NCI-H1694 treated with DMSO at 0.1 percent for 48 hours (cell line): ENCODE measurements around the gene CES1.
"Not testable (repeated sequence)": the region's sequence is repeated elsewhere in the genome, so short reads cannot be mapped to it uniquely, and the experiment has no call there.

ENCODE experiments used
- DNase-seq: peaks from one replicate; lab custom pipeline; 2025; lab: John Stamatoyannopoulos, UW

Gene CES1

DNA sequence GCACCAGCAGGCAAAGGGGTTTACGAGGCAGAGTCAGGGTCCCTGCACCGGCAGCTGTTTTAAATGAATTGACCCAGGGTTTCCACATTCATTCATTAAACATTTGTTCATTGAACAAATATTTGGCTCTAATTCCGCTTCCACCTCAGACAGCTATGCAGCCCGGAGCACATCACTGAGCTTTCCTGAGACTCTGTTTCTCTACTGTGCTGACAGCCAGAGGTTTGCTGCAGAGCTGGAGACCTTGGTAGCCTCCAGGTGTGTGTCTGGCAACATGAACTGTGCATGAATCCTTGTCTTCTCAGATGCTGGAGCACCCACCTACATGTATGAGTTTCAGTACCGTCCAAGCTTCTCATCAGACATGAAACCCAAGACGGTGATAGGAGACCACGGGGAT, 42.7 kb downstream of the CES1 start:
- DNase-seq, result not testable (repeated sequence)

DNA sequence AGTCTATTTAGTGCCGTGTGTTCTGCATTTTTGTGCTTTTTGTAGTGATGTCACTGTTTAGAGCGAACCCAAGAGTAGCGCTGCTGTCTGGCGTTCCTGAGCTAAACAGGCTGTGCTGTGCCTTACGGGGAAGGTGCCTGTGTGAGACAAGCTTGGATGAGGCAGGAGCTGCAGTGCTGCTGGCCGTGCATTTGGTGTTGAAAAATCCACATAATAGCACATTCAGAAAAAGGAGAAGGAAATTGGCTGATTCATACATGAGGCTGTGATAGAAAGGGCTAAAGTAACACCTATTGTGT, 50.2 kb downstream of the CES1 start:
- not testable (repeated sequence) for DNase-seq

- not testable (repeated sequence) for DNase-seq
These were observed 50.7 kb downstream of the CES1 start for GRCh38 chr16:55782091-55782792.

GRCh38 chr16:55781456-55781855, 51.4 kb downstream of the CES1 start:
- not testable (repeated sequence) for DNase-seq

- not testable (repeated sequence) for DNase-seq
These were observed 52.8 kb downstream of the CES1 start for GRCh38 chr16:55780095-55780407.

- no peak for DNase-seq
These were observed 53.3 kb downstream of the CES1 start for GRCh38 chr16:55779402-55780094.

DNA sequence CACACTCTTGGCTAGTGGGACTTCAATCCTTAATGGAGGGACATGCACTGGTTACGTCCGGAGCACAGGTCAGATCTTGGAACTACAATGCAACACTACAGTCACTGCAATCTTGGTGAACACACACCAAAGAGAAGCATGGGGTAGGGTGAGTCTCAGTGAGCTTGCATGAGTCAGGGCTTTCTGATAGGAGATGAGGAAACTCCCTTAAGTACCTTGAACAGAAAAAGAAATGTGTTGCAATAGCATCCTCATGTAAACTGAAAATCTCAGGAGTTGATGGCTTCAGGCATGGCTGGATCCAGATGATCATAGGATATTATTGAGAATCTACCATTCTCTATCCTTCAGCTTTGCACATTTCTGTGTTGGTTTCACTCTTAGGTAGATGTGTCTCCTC, 54.1 kb downstream of the CES1 start:
- DNase-seq, result no peak

DNA sequence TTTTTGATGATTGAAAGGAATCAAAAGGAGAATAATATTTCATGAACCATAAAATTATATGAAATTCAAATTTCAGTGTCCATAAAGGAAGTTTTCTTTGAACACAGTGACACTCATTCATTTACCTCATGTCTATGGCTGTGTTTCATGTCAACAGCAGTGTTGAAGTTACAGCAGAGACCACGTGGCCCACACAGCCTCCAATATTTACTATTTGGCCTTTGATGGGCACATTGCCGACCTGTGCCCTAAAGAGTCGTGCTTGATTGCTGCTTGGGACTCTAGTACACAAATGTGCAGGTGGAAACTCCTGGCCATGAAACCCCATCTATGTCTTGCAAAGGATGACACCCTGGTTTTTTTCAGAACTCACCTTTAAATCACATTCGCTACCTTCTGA, 57.0 kb downstream of the CES1 start:
- DNase-seq, result no peak

- DNase-seq, result no peak
These were observed 58.9 kb downstream of the CES1 start for GRCh38 chr16:55773859-55774549.

DNA sequence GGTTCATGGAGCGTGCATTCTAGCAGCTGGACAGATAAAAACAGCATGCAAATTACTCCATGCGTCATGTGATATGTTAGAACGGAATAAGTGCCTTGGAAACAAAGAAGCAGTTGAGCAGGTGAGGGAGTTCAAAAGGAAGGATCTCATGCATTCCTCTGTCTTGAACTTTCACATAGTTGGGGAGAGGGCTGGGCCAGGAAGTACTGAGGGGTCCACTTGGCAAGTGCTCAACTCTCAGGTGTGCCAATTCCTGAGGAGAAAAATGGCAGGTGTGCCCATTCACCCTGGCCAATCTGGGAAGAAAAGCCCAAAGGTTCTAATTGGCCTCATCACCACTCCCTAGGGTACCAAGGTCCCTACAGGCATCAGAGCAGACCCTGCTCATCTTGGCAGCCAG, 67.7 kb downstream of the CES1 start:
- no peak for DNase-seq

DNA sequence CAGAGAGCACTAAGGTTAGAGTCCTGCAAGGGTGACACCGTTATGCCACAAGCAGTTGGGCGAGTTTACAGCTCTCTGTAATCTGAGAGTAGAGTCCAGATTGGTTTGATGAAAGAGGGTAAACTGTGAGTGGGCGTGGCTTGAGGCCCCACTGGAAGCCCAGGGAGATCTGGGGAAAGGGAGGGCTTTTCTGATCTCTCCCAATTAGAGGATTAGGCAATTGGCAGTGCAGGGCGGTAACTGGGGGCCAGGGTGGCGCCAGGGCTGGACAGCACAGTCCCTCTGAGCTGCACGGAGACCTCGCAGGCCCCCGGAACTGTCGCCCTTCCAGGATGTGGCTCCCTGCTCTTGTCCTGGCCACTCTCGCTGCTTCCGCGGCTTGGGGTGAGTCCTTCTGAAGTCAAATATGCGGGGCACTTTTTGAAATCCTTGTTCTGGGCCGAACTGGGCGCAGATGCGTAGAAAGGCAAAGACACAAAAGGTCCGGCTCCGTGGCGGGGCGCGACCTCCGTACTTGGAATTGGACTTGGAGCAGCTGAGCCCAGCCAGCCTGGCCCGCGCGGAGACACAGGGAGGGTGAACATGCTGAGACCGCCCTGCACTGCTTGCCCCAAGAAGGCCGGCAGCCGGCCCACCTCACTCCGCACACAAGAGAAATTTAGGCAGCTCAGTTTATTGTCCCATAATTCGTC, 72.4 kb downstream of the CES1 start:
- no peak for DNase-seq

- not testable (repeated sequence) for DNase-seq
These were observed 73.0 kb downstream of the CES1 start for GRCh38 chr16:55759965-55760309.

GRCh38 chr16:55757595-55758527, 75.0 kb downstream of the CES1 start:
- not testable (repeated sequence) for DNase-seq

DNA sequence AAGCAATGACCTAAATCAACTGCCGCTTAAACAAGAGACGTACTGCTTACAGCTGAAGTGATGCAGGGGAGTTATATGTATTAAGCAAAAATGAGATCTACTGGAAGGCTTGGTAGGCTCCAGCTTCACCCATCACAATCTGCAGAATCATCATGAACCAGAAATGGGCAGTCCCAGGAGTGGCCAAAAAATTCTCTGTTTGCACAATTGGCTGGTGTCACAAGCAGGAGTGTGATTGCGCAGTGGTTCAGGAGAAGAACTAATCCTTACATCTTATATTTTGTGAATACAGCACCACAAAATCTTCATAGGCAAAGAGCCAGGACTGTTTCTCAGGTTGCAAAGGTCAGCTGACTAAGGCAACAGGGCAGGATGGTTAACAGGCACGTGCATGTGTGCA, 75.9 kb downstream of the CES1 start:
- DNase-seq, result no peak

- DNase-seq, result no peak
These were observed 78.8 kb downstream of the CES1 start for GRCh38 chr16:55754056-55754455.

GRCh38 chr16:55753145-55753631, 79.7 kb downstream of the CES1 start:
- not testable (repeated sequence) for DNase-seq
